Natural killer cell treated with Interleukin-12 subunit alpha and Interleukin-12 subunit beta and Interleukin-15 and Interleukin-18, amount 100 ng/mL, for 72 hours (primary cell): ENCODE data around the gene AKR1E2. TPM values are rescaled to one million over a fixed set of nuclear protein-coding genes. Genes with fewer than 3 reads are reported as not detected.

Experiments
- ATAC-seq, 2 donors: fragments of 150-1000 bp; cut with Tn5 transposase in 1 of 2; sonication (Bioruptor Pico), chemical (Tn5 transposase) in 1 of 2; 2 replicates each; pipeline ENCODE4 v1.10.0; 2021
- DNase-seq: peaks from one replicate; pipeline ENCODE4 v3.0.0; 2022; ENCODE audit warnings: low spot score
- H3K27ac Mint-ChIP-seq, 2 donors: 1 replicate in 1 of 2; 2 replicates in 1 of 2; pipeline ENCODE4 v1.8.0; 2022; ENCODE audit warnings: mixed read lengths in 2 of 2, mild to moderate bottlenecking in 1 of 2, moderate library complexity in 1 of 2
- H3K27me3 Mint-ChIP-seq, 2 donors: 1 replicate in 1 of 2; 2 replicates in 1 of 2; pipeline ENCODE4 v1.8.0; 2022; ENCODE audit warnings: mixed read lengths in 2 of 2
- H3K36me3 Mint-ChIP-seq: one replicate; pipeline ENCODE4 v1.8.0; 2022; ENCODE audit warnings: mixed read lengths
- H3K4me1 Mint-ChIP-seq, 2 donors: 1 replicate in 1 of 2; 2 replicates in 1 of 2; pipeline ENCODE4 v1.8.0; 2022; ENCODE audit warnings: low read depth in 2 of 2, mixed read lengths in 2 of 2, mild to moderate bottlenecking in 1 of 2
- H3K4me3 Mint-ChIP-seq: one replicate; pipeline ENCODE4 v1.8.0; 2022; ENCODE audit warnings: mixed read lengths
- H3K9me3 Mint-ChIP-seq: 2 replicates; pipeline ENCODE4 v1.8.0; 2022; ENCODE audit warnings: mixed read lengths
- total RNA-seq, 2 donors: library from RNA; stranded (reverse); gene quantifications; one replicate each; pipeline ENCODE4 v1.2.3, GENCODE V29; 2022

AKR1E2 gene
- total RNA-seq, 2 donors from 2014 or later, result 2.2 to 3.9 TPM

- peaks cover 0 to 5% of the 10 kb centered on the region in 2 donors for H3K4me1 Mint-ChIP-seq
- no peaks in the 10 kb centered on the region for H3K36me3 Mint-ChIP-seq
- no peak overlapping the region for H3K27ac Mint-ChIP-seq
- H3K9me3 Mint-ChIP-seq, result no peaks in the 10 kb centered on the region
- H3K27me3 Mint-ChIP-seq, result no peaks in the 10 kb centered on the region
- ATAC-seq (no peak), DNase-seq (no peak)
- H3K4me3 Mint-ChIP-seq, result no peak overlapping the region
Measured at GRCh38 chr10:4840151-4840550, 14.1 kb downstream of the AKR1E2 start.

DNA sequence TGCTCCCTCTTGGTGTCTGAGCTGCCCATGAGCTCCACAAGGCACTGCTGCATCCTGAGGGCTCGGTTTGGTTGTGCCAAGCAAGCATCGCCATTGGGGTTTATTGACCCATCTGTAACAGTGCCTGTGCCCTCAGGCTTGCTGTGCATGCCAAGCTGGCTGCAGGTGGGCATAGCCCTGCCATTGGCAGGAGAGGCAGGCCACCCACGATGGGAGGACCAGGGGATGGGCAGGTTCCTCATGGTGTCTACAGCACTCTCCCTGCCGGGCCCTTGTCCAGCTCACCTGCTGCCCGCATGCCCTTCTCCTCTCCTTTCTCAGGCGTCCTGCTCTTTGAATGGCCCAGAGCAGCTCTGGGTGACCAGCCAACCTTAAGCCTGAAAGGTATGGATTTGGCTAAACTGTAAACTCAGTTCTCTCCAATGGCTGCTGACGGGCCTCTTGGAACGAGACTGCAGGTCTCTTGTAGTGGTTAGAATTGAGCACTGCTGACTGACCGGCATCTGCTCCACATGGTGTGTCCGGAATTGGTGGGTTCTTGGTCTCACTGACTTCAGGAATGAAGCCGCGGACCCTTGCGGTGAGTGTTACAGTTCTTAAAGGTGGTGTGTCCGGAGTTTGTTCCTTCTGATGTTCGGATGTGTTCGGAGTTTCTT is 17.6 kb downstream of the AKR1E2 start:
- Mint-ChIP-seq H3K4me1 (peaks cover 4 to 5% of the 10 kb centered on the region in 2 donors), H3K36me3 (no peaks in the 10 kb centered on the region), H3K9me3 (no peaks in the 10 kb centered on the region), H3K27me3 (no peaks in the 10 kb centered on the region), H3K4me3 (no peak overlapping the region), H3K27ac (no peak overlapping the region)
- ATAC-seq (no peak), DNase-seq (no peak)

DNA sequence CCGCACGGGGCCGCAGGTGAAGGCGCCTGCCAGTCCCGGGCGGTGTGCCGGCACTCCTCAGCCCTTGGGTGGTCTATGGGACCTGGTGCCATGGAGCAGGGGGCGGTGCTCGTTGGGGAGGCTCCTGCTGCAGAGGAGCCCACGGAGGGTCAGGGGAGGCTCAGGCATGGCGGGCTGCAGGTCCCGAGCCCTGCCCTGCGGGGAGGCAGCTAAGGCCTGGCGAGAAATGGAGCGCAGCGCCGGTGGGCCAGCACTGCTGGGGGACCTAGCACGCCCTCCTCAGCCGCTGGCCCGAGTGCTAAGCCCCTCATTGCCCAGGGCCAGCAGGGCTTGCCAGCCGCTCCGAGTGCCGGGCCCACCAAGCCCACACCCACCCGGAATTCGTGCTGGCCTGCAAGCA is 18.9 kb downstream of the AKR1E2 start:
- ATAC-seq (no peak), DNase-seq (no peak)
- H3K27ac Mint-ChIP-seq, result no peak overlapping the region
- no peak overlapping the region for H3K4me3 Mint-ChIP-seq
- H3K27me3 Mint-ChIP-seq, result no peaks in the 10 kb centered on the region
- no peaks in the 10 kb centered on the region for H3K9me3 Mint-ChIP-seq
- H3K36me3 Mint-ChIP-seq, result no peaks in the 10 kb centered on the region
- peaks cover 14 to 15% of the 10 kb centered on the region in 2 donors for H3K4me1 Mint-ChIP-seq

- Mint-ChIP-seq H3K4me1 (peaks cover 15 to 16% of the 10 kb centered on the region in 2 donors), H3K36me3 (no peaks in the 10 kb centered on the region), H3K4me3 (no peak overlapping the region), H3K27ac (no peak overlapping the region), H3K9me3 (no peaks in the 10 kb centered on the region), H3K27me3 (no peaks in the 10 kb centered on the region)
- ATAC-seq (no peak), DNase-seq (no peak)
Measured at GRCh38 chr10:4845766-4846165, 19.8 kb downstream of the AKR1E2 start.

DNA sequence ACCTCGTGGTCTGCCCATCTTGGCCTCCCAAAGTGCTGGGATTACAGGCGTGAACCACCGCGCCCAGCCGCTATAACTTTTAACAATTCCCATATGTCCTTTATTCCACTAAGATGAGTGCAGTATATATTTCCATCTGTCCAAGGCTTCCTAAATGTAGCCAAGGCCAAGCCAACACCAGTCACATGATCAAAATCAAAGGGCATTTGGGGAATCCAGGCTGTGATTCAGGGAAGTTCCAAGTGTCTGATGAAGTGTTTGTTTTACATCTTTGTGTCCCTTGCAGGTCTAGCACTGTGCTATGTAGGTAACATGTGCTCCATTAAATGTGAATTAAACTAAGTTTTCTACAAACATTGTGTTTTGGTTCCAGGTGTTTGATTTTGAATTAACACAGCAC is 20.8 kb downstream of the AKR1E2 start:
- Mint-ChIP-seq H3K4me3 (no peak overlapping the region), H3K27ac (no peak overlapping the region), H3K4me1 (peaks cover 15 to 16% of the 10 kb centered on the region in 2 donors), H3K27me3 (no peaks in the 10 kb centered on the region), H3K9me3 (no peaks in the 10 kb centered on the region), H3K36me3 (no peaks in the 10 kb centered on the region)
- DNase-seq (no peak), ATAC-seq (no peak)

- Mint-ChIP-seq H3K4me1 (peaks cover 15 to 16% of the 10 kb centered on the region in 2 donors), H3K27me3 (no peaks in the 10 kb centered on the region), H3K4me3 (no peak overlapping the region), H3K36me3 (no peaks in the 10 kb centered on the region), H3K9me3 (no peaks in the 10 kb centered on the region), H3K27ac (no peak overlapping the region)
- ATAC-seq (no peak), DNase-seq (no peak)
Measured at GRCh38 chr10:4847561-4848355, 21.8 kb downstream of the AKR1E2 start.

GRCh38 chr10:4848356-4849041 is 22.5 kb downstream of the AKR1E2 start:
- H3K9me3 Mint-ChIP-seq, result no peaks in the 10 kb centered on the region
- H3K27ac Mint-ChIP-seq, result peak overlapping the region in 1 of 2 donors; percentile 82
- H3K4me1 Mint-ChIP-seq, result peaks cover 15 to 16% of the 10 kb centered on the region in 2 donors
- no peak for ATAC-seq
- H3K4me3 Mint-ChIP-seq, result no peak overlapping the region
- H3K27me3 Mint-ChIP-seq, result no peaks in the 10 kb centered on the region
- no peak for DNase-seq
- no peaks in the 10 kb centered on the region for H3K36me3 Mint-ChIP-seq

DNA sequence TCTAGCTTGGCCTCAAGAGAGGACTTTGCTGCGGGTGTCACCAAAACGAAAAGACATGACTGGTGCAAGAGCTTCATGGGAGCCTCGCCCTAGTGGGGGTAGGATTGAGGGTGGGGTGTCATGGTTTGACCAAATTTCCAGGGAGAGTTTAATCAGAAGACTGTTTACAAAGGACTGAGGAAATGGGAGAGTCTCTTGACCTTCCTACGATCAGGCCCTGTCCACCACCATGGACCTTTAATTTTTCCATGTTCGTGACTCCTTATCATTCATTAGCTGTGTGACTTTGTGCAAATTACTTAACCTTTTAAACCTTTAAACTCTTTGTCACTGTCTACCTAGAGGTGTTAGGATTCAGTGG is 23.0 kb downstream of the AKR1E2 start:
- no peaks in the 10 kb centered on the region for H3K27me3 Mint-ChIP-seq
- H3K4me3 Mint-ChIP-seq, result no peak overlapping the region

GRCh38 chr10:4849555-4850242 is 23.7 kb downstream of the AKR1E2 start:
- Mint-ChIP-seq H3K4me1 (peaks cover 13 to 15% of the 10 kb centered on the region in 2 donors), H3K27me3 (no peaks in the 10 kb centered on the region), H3K9me3 (no peaks in the 10 kb centered on the region), H3K36me3 (no peaks in the 10 kb centered on the region), H3K4me3 (no peak overlapping the region), H3K27ac (peak overlapping the region in 1 of 2 donors; percentile 37)
- DNase-seq, result peak; percentile 83
- peak; percentile 86 to 87 for ATAC-seq

More for the DNA sequence above, 23.0 kb downstream of the AKR1E2 start:
- H3K4me1 Mint-ChIP-seq, result peaks cover 15% of the 10 kb centered on the region in 2 donors
- ATAC-seq (no peak), DNase-seq (no peak)
- H3K36me3 Mint-ChIP-seq, result no peaks in the 10 kb centered on the region
- peak overlapping the region in 1 of 2 donors; percentile 82 for H3K27ac Mint-ChIP-seq
- no peaks in the 10 kb centered on the region for H3K9me3 Mint-ChIP-seq

DNA sequence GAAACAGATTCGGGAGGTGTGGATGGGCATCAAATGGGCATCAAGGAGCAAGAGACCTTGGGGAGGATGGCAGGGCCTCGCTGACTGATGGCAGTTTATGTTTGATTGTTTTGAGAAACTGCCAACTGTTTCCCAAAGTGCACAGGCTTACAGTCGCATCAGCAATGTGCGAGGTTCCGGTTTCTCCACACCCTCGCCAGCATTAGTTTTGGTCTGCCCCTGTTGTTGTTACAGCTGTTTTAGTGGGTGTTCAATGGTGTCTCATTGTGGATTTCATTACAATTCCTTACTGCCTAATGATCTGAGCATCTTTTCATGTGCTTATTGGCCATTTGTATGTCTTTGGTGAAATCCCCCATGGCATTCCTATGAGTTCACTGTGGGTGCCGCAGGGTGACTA is 24.4 kb downstream of the AKR1E2 start:
- H3K27me3 Mint-ChIP-seq, result no peaks in the 10 kb centered on the region
- no peaks in the 10 kb centered on the region for H3K9me3 Mint-ChIP-seq
- H3K4me1 Mint-ChIP-seq, result peaks cover 13 to 15% of the 10 kb centered on the region in 2 donors
- ATAC-seq (no peak), DNase-seq (no peak)
- H3K4me3 Mint-ChIP-seq, result no peak overlapping the region
- no peaks in the 10 kb centered on the region for H3K36me3 Mint-ChIP-seq
- no peak overlapping the region for H3K27ac Mint-ChIP-seq

GRCh38 chr10:4851176-4851575 is 25.2 kb downstream of the AKR1E2 start:
- no peak overlapping the region for H3K27ac Mint-ChIP-seq
- H3K4me3 Mint-ChIP-seq, result no peak overlapping the region
- DNase-seq (no peak), ATAC-seq (no peak)
- peaks cover 13 to 15% of the 10 kb centered on the region in 2 donors for H3K4me1 Mint-ChIP-seq
- H3K9me3 Mint-ChIP-seq, result no peaks in the 10 kb centered on the region
- H3K36me3 Mint-ChIP-seq, result no peaks in the 10 kb centered on the region
- no peaks in the 10 kb centered on the region for H3K27me3 Mint-ChIP-seq

DNA sequence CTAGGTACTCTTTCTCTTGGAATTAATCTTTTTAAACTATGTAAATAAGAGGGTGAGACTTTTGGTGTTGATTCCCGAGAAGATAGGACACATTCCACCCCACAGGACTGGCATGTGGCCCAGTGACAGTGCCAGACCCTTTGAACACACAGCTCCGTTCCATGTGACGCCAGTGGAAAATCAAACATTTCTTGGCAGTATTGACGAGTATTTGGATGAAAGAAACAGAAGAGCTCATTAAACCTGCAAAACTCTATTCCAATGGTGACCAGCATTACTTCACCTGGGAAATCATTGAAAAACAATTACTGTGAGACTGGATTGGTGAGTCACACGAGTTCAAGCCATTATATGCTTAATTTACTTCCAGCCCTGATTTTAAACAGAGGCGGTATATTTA is 25.8 kb downstream of the AKR1E2 start:
- ATAC-seq, result no peak
- DNase-seq, result no peak
- H3K27ac Mint-ChIP-seq, result no peak overlapping the region
- no peaks in the 10 kb centered on the region for H3K27me3 Mint-ChIP-seq
- no peaks in the 10 kb centered on the region for H3K36me3 Mint-ChIP-seq
- H3K4me3 Mint-ChIP-seq, result no peak overlapping the region
- H3K9me3 Mint-ChIP-seq, result no peaks in the 10 kb centered on the region
- peaks cover 13 to 15% of the 10 kb centered on the region in 2 donors for H3K4me1 Mint-ChIP-seq

DNA sequence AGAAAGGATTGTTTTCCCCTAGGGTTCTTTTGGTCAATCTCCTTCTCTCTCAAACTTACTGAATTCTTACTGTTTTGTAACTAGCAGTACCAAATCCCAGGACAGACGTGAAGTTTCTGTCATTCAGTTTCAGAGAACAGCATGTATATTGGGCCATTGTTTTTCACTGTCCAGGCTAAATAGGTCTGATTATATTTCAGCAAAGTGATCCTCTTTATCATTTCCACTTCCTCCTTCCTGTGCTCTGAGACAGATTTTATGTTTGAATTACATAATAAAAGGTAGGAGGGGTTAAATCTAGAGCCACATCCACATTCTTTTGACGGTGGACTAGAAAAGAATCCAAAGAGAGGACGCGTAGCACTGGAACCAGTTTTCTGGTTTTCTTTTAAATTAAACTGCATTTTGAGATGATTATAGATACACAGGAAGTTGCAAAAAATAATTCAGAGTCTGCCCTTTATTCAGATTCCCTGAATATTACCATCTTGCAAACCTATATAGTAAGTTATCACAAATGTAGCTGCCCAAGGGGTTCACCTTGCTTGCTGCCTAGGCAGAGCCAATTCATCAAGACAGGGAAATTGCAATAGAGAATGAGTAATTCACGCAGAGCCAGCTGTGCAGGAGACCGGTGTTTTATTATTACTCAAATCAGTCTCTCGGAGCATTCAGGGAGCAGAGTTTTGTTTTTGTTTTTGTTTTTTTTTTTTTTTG is 40.1 kb downstream of the AKR1E2 start:
- no peak for DNase-seq
- no peak overlapping the region for H3K27ac Mint-ChIP-seq
- peaks cover 23 to 48% of the 10 kb centered on the region in 2 donors for H3K27me3 Mint-ChIP-seq
- no peak overlapping the region for H3K4me3 Mint-ChIP-seq
- H3K9me3 Mint-ChIP-seq, result no peaks in the 10 kb centered on the region
- H3K36me3 Mint-ChIP-seq, result no peaks in the 10 kb centered on the region
- no peak for ATAC-seq
- no peaks in the 10 kb centered on the region for H3K4me1 Mint-ChIP-seq
